Smooth muscle cell (in vitro differentiated cells): ENCODE measurements around the gene SUPT20HL1. TPM values are rescaled to one million over a fixed set of nuclear protein-coding genes. Genes with fewer than 3 reads are reported as not detected.

Experiments used
- DNase-seq: peaks from one replicate; lab custom pipeline; 2025; ENCODE audit not compliant: unreplicated experiment; lab: John Stamatoyannopoulos, UW
- H2AFZ ChIP-seq: fragments of 200-600 bp; sonication (generic); 2 replicates; pipeline ENCODE4 v1.6.0; 2016; ENCODE audit warnings: antibody characterized with exemption, low read depth, mild to moderate bottlenecking
- H3F3A ChIP-seq: fragments of 200-600 bp; sonication (generic); 2 replicates; pipeline ENCODE4 v1.6.0; 2017; ENCODE audit warnings: antibody characterized with exemption, low read depth
- H3K27ac ChIP-seq: fragments of 200-600 bp; sonication (generic); 2 replicates; pipeline ENCODE4 v1.5.1; 2016; ENCODE audit warnings: low read depth, mild to moderate bottlenecking
- H3K27me3 ChIP-seq: fragments of 200-600 bp; sonication (generic); 2 replicates; pipeline ENCODE4 v1.6.1; 2016; ENCODE audit warnings: low read depth, mild to moderate bottlenecking
- H3K36me3 ChIP-seq: fragments of 200-600 bp; sonication (generic); 2 replicates; pipeline ENCODE4 v1.5.1; 2016; ENCODE audit warnings: low read depth
- H3K4me1 ChIP-seq: fragments of 200-600 bp; sonication (generic); 2 replicates; pipeline ENCODE4 v1.5.1; 2016; ENCODE audit warnings: low read depth
- H3K4me2 ChIP-seq: fragments of 200-600 bp; sonication (generic); 2 replicates; pipeline ENCODE4 v1.6.0; 2016; ENCODE audit warnings: mild to moderate bottlenecking
- H3K4me3 ChIP-seq: fragments of 200-600 bp; sonication (generic); 2 replicates; pipeline ENCODE4 v1.5.1; 2016; ENCODE audit warnings: mild to moderate bottlenecking
- H3K79me2 ChIP-seq: fragments of 200-600 bp; sonication (generic); 2 replicates; pipeline ENCODE4 v1.6.0; 2016; ENCODE audit warnings: low read depth, mild to moderate bottlenecking
- H3K9ac ChIP-seq: fragments of 200-600 bp; sonication (generic); 2 replicates; pipeline ENCODE4 v1.6.0; 2016; ENCODE audit warnings: low read depth
- H3K9me3 ChIP-seq: fragments of 200-600 bp; sonication (generic); replicated peaks from 2 replicates; pipeline ENCODE4 v1.5.1; 2016; ENCODE audit warnings: low read depth
- H4K20me1 ChIP-seq: fragments of 200-600 bp; sonication (generic); 2 replicates; pipeline ENCODE4 v1.6.0; 2016; ENCODE audit warnings: low read depth
- CTCF ChIP-seq: fragments of 200-600 bp; sonication (generic); IDR thresholded peaks from 2 replicates; pipeline ENCODE4 v1.5.1; 2017; ENCODE audit warnings: borderline replicate concordance, mild to moderate bottlenecking, antibody characterized with exemption; ENCODE audit not compliant: insufficient read depth, poor library complexity, severe bottlenecking
- WGBS: methylation state at CpG from one replicate; pipeline ENCODE4 v1.1.7; 2016; ENCODE audit warnings: low lambda C conversion rate; 5-methylcytosine and 5-hydroxymethylcytosine counted together
- polyA plus RNA-seq: library from polyadenylated mRNA; unstranded; fragments of >200 nt; fragmentation: Nextera tagmentation; extraction: Ambion mirVana; gene quantifications from 2 replicates; pipeline ENCODE4 v1.2.1, GENCODE V29; 2016
- total RNA-seq: library from RNA; depleted of rRNA; stranded (reverse); fragments of >200 nt; gene quantifications from 2 replicates; pipeline ENCODE4 v1.2.3, GENCODE V29; 2014

The SUPT20HL1 gene
- total and polyA plus RNA-seq, 2 experiments from 2014 or later = not detected

- Histone ChIP-seq H3K36me3 (no peaks in the 10 kb centered on the region), H3K4me1 (no peaks in the 10 kb centered on the region), H3K4me2 (no peak overlapping the region), H2AFZ (no peak overlapping the region), H4K20me1 (no peaks in the 10 kb centered on the region), H3K27me3 (no peaks in the 10 kb centered on the region), H3K9ac (no peak overlapping the region), H3K27ac (no peak overlapping the region), H3F3A (no peaks in the 10 kb centered on the region), H3K9me3 (no peaks in the 10 kb centered on the region), H3K4me3 (no peak overlapping the region), H3K79me2 (no peaks in the 10 kb centered on the region)
- WGBS = 3% methylated on average over 4 of the region's 4 CpGs
- no peak for DNase-seq
- peak; percentile 88 for TF ChIP-seq CTCF
Measured at GRCh38 chrX:24395775-24396174, 35.3 kb downstream of the SUPT20HL1 start.

GRCh38 chrX:24396236-24396930 is 35.9 kb downstream of the SUPT20HL1 start:
- no peaks in the 10 kb centered on the region for H3K4me1 ChIP-seq
- no peak for DNase-seq
- no peak for TF ChIP-seq CTCF
- no peak overlapping the region for H3K4me2 ChIP-seq
- H3K36me3 ChIP-seq = no peaks in the 10 kb centered on the region
- no peaks in the 10 kb centered on the region for H4K20me1 ChIP-seq
- H3K27me3 ChIP-seq = no peaks in the 10 kb centered on the region
- no peaks in the 10 kb centered on the region for H3F3A ChIP-seq
- H3K9me3 ChIP-seq = no peaks in the 10 kb centered on the region
- no peak overlapping the region for H3K27ac ChIP-seq
- no peaks in the 10 kb centered on the region for H3K79me2 ChIP-seq
- no peak overlapping the region for H2AFZ ChIP-seq
- H3K9ac ChIP-seq = no peak overlapping the region
- H3K4me3 ChIP-seq = no peak overlapping the region
- 61% methylated on average over 5 of the region's 5 CpGs for WGBS

- Histone ChIP-seq H2AFZ (no peak overlapping the region), H3K9me3 (no peaks in the 10 kb centered on the region), H3K27me3 (no peaks in the 10 kb centered on the region), H3F3A (no peaks in the 10 kb centered on the region), H3K4me3 (no peak overlapping the region), H3K4me1 (no peaks in the 10 kb centered on the region), H3K27ac (no peak overlapping the region), H3K79me2 (no peaks in the 10 kb centered on the region), H3K36me3 (no peaks in the 10 kb centered on the region), H3K4me2 (no peak overlapping the region), H4K20me1 (no peaks in the 10 kb centered on the region), H3K9ac (no peak overlapping the region)
- WGBS = 71% methylated on average over 1 of the region's 1 CpG
- TF ChIP-seq CTCF = no peak
- DNase-seq = no peak
Measured at GRCh38 chrX:24396931-24397279, 36.5 kb downstream of the SUPT20HL1 start.

GRCh38 chrX:24398766-24399165 is 38.3 kb downstream of the SUPT20HL1 start:
- no peaks in the 10 kb centered on the region for H3K9me3 ChIP-seq
- no peak overlapping the region for H3K4me2 ChIP-seq
- no peaks in the 10 kb centered on the region for H3K79me2 ChIP-seq
- H3K27me3 ChIP-seq = no peaks in the 10 kb centered on the region
- no peaks in the 10 kb centered on the region for H3K36me3 ChIP-seq
- 97% methylated on average over 2 of the region's 2 CpGs for WGBS
- no peaks in the 10 kb centered on the region for H4K20me1 ChIP-seq
- H3K27ac ChIP-seq = no peak overlapping the region
- H3K4me3 ChIP-seq = no peak overlapping the region
- no peak for DNase-seq
- no peak overlapping the region for H2AFZ ChIP-seq
- no peaks in the 10 kb centered on the region for H3F3A ChIP-seq
- no peaks in the 10 kb centered on the region for H3K4me1 ChIP-seq
- TF ChIP-seq CTCF = no peak
- no peak overlapping the region for H3K9ac ChIP-seq
